Stimulated activated naive CD8-positive, alpha-beta T cell treated with anti-CD3 and anti-CD28 coated beads, Interleukin-15, Interleukin-2, amounts not matched to agents 100 U/mL and 50 U/mL, for 24 hours (primary cell): ENCODE results near the gene KCNJ5.
A peak's percentile ranks its signal among the peaks of the same experiment; 100 is the strongest.

Source experiments
- ATAC-seq: fragments of 150-1000 bp; cut with Tn5 transposase; one replicate; pipeline ENCODE4 v1.10.0; 2021
- DNase-seq: peaks from one replicate; pipeline ENCODE4 v3.0.0; 2021

KCNJ5 gene

DNA sequence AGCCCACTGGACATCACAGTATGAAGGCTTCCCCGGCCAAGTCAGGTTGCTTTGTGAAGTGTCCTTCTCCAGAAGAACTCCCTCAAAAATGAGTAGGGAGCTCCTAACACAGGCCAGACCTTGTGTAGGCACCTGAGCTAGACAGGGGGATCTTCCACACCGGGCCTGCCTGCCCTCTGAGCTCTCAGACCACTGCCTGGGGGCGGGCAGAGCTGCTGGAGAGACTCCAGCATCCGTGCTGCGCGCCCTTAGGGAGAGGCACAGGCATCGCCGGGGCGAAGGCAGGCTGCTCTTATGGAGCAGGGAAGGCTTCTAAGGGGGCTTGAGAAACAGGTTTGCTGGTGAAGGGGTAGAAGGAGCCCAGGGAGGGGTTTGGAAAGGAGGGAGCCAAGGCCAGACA, 4.4 kb downstream of the KCNJ5 start:
- no peak for ATAC-seq
- no peak for DNase-seq

DNA sequence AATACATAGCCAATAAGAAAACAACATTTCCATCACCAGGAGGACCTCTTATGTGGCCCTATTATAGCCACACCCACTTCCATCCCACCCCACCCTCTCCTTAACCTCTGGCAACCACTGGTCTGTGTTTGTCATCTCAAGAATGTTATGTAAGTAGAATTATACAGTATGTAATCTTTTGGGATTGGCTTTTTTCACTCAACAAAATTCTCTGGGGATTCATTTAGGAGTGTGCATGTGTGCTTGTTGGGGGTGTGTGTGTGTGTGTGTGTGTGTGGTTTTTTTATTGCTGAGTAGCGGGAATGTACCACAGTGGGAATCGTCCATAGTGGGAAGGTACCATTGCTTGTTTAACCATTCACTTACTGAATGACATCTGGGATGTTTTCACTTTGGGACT, 5.2 kb downstream of the KCNJ5 start:
- DNase-seq = no peak

GRCh38 chr11:128897826-128898225, 6.7 kb downstream of the KCNJ5 start:
- ATAC-seq (no peak), DNase-seq (no peak)

More for the DNA sequence above, 5.2 kb downstream of the KCNJ5 start:
- no peak for ATAC-seq

DNA sequence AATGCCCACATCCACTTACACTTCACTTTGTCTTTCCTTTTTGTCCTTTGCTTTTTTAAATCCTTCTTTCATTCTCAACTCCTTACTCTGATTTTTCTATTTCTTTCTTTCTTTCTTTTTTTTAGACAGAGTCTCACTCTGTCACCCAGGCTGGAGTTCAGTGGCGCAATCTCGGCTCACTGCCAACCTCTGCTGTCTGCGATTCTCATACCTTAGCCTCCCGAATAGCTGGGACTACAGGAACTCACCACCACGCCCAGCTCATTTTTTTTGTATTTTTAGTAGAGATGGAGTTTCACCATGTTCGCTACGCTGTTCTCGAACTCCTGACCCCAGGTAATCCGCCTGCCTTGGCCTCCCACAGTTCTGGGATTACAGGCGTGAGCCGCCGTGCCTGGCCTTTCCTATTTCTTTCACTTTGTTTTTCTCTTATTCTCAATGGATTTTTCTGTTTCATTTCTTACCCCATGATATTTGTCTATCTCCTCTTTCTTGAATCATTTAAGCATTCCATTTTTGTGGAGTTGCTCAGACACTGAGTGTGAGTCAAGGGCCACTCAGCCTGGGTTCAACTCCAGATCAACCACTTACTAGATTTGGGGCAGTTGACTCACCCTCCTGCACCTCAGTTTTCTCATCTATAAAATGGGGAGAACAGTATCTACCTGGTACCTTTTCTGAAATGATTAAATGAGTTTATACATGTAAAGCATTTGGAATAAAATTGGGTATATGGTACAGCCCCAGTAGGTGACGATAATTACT, 7.6 kb downstream of the KCNJ5 start:
- DNase-seq = no peak
- ATAC-seq = no peak

- DNase-seq = no peak
- no peak for ATAC-seq
These were observed 9.3 kb downstream of the KCNJ5 start for GRCh38 chr11:128900468-128900867.

DNA sequence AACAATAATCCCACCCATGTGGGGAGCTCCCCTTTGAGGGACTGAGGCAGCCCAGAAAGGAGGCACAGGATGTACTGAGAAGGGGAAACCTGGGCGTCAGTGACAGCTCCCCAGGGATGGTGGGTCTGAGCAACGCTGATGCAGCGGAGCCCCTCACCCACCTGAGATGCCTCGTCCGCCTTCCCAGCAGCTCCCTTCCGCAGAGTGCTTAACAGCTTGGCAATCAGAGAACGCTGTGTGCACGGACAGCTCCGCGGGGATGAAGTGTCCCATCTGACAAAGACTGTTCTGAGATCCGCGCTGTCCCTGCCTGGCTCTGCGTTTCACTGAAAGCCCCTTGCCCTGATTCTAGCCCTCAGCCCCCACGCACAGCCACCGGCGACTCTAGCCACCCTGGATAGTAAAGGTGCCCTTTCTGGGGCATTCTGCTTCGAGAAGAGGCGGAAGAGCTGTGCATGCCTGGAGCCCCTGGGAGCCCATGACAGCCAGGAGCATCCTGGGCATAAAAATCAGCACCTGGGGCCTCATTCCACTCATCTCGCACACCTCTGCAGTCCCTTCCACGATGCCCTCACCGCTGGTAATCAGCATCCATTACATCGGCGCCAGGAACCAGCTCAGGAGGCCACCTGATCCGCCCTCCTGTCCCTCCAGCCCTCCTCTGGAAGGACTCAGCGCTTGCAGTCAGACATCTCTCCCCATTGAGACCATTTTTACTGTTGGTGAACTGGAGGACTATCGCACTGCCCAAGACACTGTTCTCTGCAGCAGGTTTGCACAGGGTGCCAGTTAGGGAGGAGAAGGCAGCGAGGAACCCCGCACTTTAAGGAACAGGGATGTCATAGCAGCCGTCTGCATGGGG, 10.7 kb downstream of the KCNJ5 start:
- DNase-seq = no peak
- no peak for ATAC-seq

DNA sequence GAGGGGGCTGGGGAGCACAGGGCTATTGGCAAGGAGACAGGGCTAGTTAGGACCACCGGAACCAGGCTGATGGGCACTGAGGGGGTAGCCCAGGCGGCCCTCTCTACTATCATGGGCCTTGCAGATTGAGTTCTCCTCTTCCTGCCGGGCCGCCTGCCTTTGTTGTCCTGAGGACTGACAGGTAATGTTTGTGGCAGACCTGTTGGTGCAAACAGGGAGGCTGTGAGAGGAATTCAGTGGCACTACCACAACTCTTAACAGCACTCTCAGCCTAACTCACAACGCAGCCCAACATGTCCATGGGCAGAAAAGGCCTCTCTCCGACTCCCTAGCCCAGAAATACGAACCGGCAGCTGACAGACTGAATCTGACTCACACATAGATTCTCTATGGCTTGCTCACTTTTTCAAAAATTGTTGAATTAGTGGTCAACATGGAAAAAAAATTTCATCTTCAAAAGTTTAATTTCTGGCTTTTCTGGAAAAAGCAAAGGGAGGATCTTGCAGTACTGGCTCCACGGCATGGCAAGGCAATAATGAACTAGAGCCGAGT, 11.4 kb downstream of the KCNJ5 start:
- ATAC-seq = no peak

DNA sequence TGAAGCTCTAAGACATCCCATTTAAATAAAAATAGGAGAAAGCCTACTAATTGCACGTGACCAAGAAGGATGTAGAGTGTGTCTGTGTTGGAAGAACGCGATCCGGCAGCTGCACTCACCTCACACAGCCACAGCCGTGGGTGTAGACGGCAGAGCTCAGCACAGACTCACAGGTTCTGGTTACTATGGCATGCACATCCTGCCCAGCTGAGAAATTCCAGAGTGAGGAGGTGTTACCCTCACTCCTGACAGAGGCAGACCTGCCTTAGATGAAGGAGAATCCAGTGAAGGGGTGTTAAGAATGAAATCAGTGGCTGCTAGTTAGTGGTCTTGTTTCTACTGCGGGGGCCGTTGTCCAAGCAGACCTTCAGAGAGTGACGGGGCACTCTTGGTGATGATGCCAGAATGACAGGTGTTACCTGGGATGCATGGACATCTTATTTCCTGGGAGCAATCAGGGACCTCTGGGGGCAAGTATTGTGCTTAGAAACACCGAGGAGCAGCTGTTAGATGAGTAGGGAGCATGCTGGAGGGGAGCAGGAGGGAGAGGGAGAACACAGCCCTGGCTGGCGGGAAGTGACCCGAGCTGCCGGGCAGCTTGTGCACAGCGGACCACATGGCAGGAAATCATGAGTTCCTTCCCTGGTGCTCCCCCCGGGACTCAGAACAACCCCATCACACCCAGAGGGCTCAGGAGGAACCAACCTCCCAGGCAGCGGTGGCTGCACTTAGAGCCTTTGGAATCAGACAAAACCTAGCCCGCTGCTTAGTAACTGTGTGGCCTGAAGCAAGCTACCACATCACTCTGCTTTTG, 12.3 kb downstream of the KCNJ5 start:
- DNase-seq (no peak), ATAC-seq (no peak)

More for the DNA sequence above, 11.4 kb downstream of the KCNJ5 start:
- no peak for DNase-seq

- ATAC-seq (no peak), DNase-seq (no peak)
These were observed 13.1 kb downstream of the KCNJ5 start for GRCh38 chr11:128904303-128904655.

DNA sequence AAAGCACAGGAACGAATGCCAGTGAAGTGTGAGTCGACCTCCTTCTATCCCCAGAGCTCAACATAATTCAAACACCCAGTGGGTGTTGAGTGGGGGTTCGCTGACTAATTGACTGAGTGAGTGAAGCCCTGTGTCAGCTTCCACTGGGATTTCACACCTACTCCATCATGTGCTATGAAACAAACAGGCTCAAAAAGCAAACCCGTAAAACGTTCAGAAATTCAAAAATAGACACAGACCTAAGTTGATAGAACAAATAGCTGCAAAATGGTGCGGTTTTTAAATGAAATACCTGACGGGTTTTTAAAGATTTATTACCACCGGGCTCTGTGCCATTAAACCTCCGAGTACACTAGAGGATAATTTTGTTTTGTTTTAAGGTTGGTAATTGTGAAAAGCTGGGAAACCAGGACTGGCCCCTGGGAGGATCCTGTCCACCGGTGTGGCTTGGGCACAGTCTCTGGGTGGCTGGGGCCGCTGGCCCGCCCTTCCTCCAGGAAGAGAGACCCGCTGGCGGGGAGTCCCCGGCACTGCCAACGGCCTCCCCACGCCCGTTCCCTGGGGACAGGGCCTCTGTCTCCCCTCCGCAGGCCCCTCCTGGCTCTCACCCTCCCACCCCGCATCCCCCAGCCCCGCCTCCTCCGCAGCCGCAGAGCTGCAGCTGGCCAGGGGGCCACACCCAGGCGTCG, 13.6 kb downstream of the KCNJ5 start:
- peak; percentile 14 for ATAC-seq
- no peak for DNase-seq

DNA sequence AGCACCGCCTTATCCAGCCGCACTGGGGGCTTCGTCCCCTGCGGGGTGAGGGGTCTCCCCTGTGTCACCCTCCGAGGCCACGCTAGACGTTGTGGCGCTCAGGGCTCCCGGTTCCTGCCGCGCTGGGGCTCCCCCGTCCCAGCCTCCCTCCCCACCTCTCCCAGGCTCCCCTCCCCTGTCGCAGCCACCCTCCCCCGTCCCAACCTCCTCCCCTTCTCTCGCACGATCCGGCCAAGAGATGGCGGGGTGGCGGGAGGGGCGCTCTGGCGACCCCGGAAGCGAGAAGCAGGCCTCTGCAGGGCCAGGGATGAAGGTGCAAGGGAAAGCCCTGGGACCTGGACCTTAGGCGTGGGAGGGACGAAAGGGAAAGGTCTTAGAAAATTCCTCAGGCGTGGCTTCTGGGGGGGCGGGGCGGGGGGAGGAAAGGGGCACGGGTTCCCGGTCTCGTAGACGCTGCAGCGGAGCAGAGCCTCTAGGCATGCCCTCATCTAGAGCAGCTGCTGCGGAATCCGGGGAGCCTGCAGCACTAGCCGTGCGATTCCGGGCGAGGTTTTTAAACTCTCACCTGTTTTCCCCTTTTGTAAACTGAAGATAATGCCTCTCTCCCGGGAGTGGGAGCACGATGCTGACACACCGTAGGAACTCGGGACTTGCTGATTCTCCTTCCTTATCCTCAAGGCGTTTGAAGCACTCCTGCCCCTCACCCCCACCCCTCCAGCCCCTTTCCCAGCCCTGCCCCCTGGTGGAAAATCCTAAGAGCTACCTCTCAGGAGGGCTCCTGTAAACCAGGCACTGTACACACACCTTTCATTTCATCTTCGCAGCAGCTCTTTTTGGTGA, 14.4 kb downstream of the KCNJ5 start:
- DNase-seq = peak; percentile 58

DNA sequence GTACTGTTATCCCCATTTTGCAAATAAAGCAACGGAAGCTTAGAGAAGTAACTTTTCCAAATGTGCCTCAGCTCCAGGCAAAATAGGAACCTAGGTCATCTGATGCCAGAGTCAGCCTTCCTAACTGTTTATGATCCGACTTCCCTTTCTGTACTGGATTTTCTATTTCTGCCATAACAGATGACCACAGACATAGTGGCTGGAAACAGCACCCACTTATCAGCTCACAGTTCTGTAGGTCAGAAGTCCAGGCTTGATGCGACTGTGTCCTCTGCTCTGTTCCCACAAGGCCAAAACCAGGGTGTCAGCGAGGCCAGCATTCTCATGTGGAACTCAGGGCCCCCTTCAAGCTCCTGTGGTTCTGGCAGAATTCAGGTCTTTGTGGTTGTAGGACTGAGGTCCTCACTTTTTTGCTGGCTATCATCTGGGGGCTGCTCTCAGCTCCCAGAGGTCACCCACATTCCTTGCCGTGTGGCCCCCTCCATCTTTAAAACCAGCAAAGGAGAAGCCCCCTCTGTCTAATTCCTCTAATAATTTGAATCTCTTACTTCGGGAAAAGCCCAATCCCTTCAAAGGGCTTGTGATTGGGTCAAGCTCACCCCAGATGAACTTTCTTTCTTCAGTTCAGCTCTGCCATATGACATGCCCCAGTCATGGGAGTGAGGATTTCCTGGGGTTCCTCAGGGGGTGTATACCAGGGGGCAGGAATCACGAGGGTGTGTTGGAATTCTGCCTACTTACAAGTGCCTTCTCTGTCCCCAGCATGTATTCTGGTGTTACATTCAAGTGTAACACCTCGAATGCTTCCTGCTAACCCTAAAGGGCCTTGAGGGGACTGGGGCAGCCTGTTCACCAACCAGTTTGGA, 15.3 kb downstream of the KCNJ5 start:
- DNase-seq (no peak), ATAC-seq (no peak)

More for the DNA sequence above, 14.4 kb downstream of the KCNJ5 start:
- peak; percentile 61 for ATAC-seq

DNA sequence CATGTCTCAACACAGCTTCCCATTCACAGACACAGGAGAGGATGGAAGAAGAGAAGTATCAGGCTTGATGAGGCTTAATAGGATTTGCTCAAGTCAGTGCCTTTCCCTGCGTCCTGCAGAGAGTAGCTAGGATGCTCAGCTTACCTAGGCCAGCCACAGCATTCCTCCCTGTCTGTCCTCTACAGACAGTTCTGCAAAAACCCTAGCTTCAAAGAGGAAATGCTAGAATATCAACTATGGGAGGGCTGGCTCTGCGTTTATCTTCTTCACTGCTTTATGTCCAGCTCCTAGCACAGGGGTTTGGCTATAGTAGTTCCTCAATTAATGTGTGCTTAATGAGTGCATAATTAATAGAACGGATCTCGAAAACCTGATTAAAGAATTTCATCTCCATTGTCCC, 16.4 kb downstream of the KCNJ5 start:
- ATAC-seq = no peak
- no peak for DNase-seq

DNA sequence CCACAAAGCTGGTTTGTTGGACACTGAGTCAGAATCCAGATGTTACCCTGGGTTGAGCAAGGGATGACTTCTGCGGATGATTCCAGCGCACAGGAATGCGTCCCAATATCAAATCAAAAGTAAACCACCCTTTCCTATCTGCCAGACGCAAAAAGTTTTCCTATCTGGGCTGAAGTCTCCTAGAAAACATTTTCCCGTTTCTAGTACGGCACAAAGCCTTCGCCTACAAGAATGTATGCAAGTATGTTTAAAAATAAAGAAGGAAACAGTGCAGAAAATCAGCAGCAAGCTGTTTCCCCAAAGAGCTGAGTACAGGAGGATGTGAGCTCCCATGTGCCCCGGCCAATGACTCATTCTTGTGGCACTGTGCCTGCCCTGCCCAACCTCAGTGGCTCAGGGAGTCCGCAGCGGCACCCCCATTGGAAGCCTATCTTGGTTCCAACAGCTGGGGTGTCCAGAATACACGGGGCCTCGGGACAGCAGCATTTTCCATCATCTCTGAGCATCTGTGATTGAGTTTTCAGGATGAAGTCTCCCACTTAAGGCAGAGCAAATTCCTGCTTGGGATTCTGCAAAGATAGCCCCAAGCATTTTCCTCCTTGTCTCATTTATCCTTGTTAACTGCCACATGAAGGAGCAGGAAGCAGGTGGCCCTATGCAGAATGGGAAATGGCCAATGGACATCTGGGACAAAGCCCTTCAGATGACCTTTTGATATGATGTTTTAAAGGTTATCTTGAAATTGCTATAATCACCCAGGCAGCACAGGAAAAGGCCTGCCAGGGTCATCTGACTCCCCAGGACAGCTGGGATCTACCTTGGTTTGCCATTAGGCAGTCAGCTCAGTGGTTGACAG, 17.5 kb downstream of the KCNJ5 start:
- peak; percentile 19 for DNase-seq
- no peak for ATAC-seq

DNA sequence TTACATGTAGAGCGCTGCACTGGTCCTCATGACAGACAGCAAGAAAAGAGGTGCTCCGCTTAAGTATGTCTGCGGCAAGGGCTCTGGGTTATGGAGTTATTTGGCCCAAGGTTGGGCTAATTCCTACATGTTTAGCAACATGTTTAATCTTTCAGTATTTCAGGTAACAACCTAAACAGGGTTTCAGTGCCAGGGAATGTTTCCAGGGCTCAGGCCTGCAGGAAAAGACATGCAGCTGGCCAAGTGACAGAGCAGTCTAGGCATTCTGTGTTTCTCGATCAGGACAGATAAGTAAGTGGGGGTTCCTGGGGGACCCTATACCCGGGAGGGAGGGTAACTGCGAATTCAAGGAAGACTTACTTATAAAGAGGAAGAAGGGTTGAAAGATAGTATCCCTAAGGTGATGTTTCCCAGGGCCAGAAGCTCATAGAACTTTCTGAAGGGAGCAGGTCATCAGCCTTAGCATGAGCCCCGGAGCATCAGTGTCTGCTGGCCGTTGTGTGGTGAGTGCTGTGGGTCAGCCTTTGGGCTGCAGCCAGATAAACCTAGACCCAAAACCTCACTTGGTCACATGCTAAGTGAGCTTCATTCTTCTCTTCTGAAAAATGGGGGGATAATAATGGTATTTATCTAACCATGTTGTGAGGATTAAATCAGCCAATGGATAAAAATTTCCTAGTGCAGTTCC, 18.4 kb downstream of the KCNJ5 start:
- no peak for DNase-seq
- no peak for ATAC-seq

- no peak for DNase-seq
- no peak for ATAC-seq
These were observed 19.4 kb downstream of the KCNJ5 start for GRCh38 chr11:128910576-128910975.

GRCh38 chr11:128911239-128911638, 20.1 kb downstream of the KCNJ5 start:
- DNase-seq (no peak), ATAC-seq (no peak)

DNA sequence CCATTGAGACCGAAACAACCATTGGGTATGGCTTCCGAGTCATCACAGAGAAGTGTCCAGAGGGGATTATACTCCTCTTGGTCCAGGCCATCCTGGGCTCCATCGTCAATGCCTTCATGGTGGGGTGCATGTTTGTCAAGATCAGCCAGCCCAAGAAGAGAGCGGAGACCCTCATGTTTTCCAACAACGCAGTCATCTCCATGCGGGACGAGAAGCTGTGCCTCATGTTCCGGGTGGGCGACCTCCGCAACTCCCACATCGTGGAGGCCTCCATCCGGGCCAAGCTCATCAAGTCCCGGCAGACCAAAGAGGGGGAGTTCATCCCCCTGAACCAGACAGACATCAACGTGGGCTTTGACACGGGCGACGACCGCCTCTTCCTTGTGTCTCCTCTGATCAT, 20.5 kb downstream of the KCNJ5 start:
- DNase-seq (no peak), ATAC-seq (no peak)
